ENCODE measurements around the gene RPS6KC1. TPM values are rescaled to one million over a fixed set of nuclear protein-coding genes. Genes with fewer than 3 reads are reported as not detected.
A peak's percentile ranks its signal among the peaks of the same experiment; 100 is the strongest.

The RPS6KC1 gene
- total RNA-seq, 6 donors from 2014 or later = 8.3 to 31.4 (median 15.1) TPM

DNA sequence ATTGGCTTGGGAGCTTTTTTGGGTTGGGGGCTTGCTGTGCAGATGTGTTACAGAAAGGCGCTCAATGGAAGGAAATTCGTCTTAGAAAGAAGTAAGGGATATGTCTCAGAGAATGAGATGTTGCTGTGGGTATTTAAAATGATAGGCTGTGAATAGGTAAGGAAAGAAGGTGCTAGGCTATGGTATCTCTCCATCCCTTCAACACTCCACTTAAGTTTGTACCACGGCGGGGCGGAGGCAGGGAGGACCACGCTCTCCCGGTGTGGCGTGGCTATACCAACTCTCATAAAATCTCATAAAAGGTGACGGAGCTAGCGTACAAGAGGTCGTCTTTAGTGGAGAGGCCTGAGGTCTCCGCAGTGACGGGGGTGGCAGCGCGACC is 305 bp upstream of the RPS6KC1 start:
- peaks cover 14 to 20% (median 19%) of the 10 kb centered on the region in 4 donors for H3K4me1 ChIP-seq
- TF ChIP-seq POLR2A (IDR thresholded peaks at IDR 0.05) = no peak
- no peak for TF ChIP-seq EP300 (IDR thresholded peaks at IDR 0.05)
- no peak for TF ChIP-seq POLR2AphosphoS5 (IDR thresholded peaks at IDR 0.05)
- TF ChIP-seq, protein P1, sequence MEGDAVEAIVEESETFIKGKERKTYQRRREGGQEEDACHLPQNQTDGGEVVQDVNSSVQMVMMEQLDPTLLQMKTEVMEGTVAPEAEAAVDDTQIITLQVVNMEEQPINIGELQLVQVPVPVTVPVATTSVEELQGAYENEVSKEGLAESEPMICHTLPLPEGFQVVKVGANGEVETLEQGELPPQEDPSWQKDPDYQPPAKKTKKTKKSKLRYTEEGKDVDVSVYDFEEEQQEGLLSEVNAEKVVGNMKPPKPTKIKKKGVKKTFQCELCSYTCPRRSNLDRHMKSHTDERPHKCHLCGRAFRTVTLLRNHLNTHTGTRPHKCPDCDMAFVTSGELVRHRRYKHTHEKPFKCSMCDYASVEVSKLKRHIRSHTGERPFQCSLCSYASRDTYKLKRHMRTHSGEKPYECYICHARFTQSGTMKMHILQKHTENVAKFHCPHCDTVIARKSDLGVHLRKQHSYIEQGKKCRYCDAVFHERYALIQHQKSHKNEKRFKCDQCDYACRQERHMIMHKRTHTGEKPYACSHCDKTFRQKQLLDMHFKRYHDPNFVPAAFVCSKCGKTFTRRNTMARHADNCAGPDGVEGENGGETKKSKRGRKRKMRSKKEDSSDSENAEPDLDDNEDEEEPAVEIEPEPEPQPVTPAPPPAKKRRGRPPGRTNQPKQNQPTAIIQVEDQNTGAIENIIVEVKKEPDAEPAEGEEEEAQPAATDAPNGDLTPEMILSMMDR (IDR thresholded peaks at IDR 0.05) = no peak
- ATAC-seq (ENCODE audit: low FRiP score in 2 of 2) = peak; percentile 58 to 61

DNA sequence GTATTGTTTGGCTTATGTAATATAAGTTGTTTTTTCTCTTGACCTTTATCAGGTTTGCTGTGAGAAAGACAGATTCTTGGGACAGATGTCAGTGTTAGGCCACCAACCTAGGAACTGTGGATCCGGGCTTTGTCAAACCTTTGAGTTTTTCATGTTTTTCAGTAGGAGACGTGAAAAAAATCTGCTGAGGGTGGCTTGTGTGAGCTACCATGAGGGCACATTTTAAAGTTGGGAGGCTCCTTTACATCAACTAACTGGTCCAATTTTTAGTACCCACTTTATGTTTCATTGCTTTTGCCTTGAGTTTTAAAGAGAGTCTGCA is 801 bp downstream of the RPS6KC1 start:
- Histone ChIP-seq H3K36me3 (no peaks in the 10 kb centered on the region), H3K4me3 (peak overlapping the region; percentile 80 to 92 (median 85)), H3K9me3 (no peaks in the 10 kb centered on the region), H3K4me1 (peaks cover 14 to 25% (median 20%) of the 10 kb centered on the region in 4 donors), H3K27me3 (no peaks in the 10 kb centered on the region), H3K27ac (peak overlapping the region in 3 of 4 donors; percentile 78 to 83 (median 80))
- no peak for DNase-seq
- no peak for ATAC-seq (ENCODE audit: low FRiP score in 2 of 2)
- 28 to 41% methylated on average over 2 of the region's 2 CpGs for WGBS, 2 donors
- TF ChIP-seq EP300 (IDR thresholded peaks at IDR 0.05) (no peak), POLR2A (IDR thresholded peaks at IDR 0.05) (no peak), POLR2AphosphoS5 (IDR thresholded peaks at IDR 0.05) (no peak)
- TF ChIP-seq, protein P1 (IDR thresholded peaks at IDR 0.05) = no peak

More for the DNA sequence above, 305 bp upstream of the RPS6KC1 start:
- peak overlapping the region; percentile 80 to 92 (median 85) for H3K4me3 ChIP-seq
- H3K36me3 ChIP-seq = no peaks in the 10 kb centered on the region
- peak overlapping the region; percentile 78 to 88 (median 82) for H3K27ac ChIP-seq
- no peaks in the 10 kb centered on the region for H3K9me3 ChIP-seq
- no peaks in the 10 kb centered on the region for H3K27me3 ChIP-seq
- 30 to 39% methylated on average over 15 of the region's 15 CpGs for WGBS, 2 donors
- DNase-seq = no peak

DNA sequence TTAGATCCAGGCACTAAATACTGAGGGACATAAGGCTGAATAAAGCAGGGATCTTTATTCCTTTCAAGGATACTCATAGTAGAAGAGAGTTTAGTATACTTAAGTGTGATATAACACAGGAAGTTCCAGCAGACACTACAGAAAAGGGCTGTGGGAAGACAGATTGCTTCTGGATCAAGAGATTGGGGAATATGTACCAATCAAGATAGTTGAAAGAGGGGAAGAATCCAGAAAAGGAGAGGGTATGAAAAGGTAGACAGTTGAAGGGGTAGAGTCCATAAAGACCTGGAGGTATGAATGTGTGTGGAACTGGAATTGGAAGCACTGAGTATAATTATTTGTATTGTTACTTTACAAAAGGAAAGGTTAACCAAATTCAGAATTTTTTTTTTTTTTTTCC is 2.4 kb downstream of the RPS6KC1 start:
- Histone ChIP-seq H3K36me3 (no peaks in the 10 kb centered on the region), H3K9me3 (no peaks in the 10 kb centered on the region), H3K4me1 (peaks cover 14 to 25% (median 20%) of the 10 kb centered on the region in 4 donors), H3K27ac (no peak overlapping the region), H3K27me3 (no peaks in the 10 kb centered on the region), H3K4me3 (no peak overlapping the region)
- no peak for DNase-seq
- TF ChIP-seq POLR2A (IDR thresholded peaks at IDR 0.05) (no peak), EP300 (IDR thresholded peaks at IDR 0.05) (no peak), POLR2AphosphoS5 (IDR thresholded peaks at IDR 0.05) (no peak)
- TF ChIP-seq, protein P1 (IDR thresholded peaks at IDR 0.05) = no peak
- ATAC-seq (ENCODE audit: low FRiP score in 2 of 2) = no peak

DNA sequence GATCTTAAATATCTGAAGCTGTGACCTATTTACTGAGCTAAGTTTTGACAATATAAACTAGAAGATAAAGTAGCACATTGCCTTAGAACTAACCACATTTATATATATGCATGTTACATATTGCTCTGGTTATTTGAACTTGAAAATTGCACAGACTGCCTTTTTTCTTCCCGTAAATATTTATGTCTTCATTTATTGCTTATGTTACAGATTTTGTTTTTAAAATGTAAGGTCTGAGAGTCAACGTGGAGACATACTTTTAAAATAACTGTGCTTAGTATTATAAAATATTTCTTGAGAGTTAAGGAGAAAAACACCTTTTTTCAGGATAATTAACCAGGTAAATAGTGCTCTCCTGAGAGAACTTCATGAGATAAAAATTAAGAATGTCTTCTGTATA is 3.1 kb downstream of the RPS6KC1 start:
- no peaks in the 10 kb centered on the region for H3K27me3 ChIP-seq
- TF ChIP-seq POLR2AphosphoS5 (IDR thresholded peaks at IDR 0.05) = no peak
- no peak for TF ChIP-seq EP300 (IDR thresholded peaks at IDR 0.05)
- TF ChIP-seq, protein P1 (IDR thresholded peaks at IDR 0.05) = no peak
- TF ChIP-seq POLR2A (IDR thresholded peaks at IDR 0.05) = no peak
- H3K36me3 ChIP-seq = no peaks in the 10 kb centered on the region
- WGBS, 2 donors = 76 to 84% methylated on average over 2 of the region's 2 CpGs
- DNase-seq = no peak
- no peak for ATAC-seq (ENCODE audit: low FRiP score in 2 of 2)
- H3K27ac ChIP-seq = no peak overlapping the region
- H3K9me3 ChIP-seq = no peaks in the 10 kb centered on the region
- H3K4me1 ChIP-seq = peaks cover 14 to 25% (median 20%) of the 10 kb centered on the region in 4 donors
- no peak overlapping the region for H3K4me3 ChIP-seq

DNA sequence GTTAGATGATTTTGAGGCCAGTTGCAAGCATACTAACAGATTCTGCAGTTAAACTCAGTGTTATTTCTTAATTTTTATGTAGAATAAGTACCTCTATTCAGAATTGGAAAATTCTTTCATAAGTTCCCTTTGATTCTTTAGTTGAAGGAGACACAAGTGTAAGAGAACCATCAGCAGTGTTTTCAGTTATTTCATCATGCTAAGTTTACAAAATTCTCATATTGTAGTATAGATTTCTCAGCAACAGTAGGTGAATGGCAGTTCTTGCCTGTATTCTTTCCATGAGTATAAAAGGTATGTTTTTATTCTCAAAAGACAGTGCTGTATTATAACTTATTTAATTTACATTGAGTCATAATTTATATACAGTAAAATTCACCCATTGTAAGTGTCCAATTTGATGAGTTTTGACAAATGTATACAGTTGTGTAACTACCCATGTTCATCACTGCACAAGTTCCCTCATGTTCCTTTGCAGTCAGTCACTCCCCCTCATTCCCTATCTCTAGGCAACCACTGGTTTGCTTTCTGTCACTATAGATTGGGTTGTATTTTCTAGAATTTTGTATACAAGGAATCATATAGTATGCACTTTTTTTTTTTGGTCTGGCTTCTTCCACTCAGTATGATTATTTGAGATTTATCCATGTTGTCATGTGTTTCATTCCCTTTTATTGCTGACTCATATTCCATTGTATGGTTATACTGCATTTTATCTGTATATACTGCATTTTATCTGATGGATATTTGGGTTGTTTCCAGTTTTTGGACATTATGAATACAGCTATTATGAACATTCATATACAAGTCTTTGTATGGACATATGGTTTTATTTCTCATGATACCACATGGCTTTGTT is 3.9 kb downstream of the RPS6KC1 start:
- TF ChIP-seq POLR2A (IDR thresholded peaks at IDR 0.05) = no peak
- no peak for TF ChIP-seq POLR2AphosphoS5 (IDR thresholded peaks at IDR 0.05)
- no peak for TF ChIP-seq EP300 (IDR thresholded peaks at IDR 0.05)
- TF ChIP-seq, protein P1 (IDR thresholded peaks at IDR 0.05) = no peak
- Histone ChIP-seq H3K36me3 (no peaks in the 10 kb centered on the region), H3K27ac (no peak overlapping the region), H3K4me3 (no peak overlapping the region), H3K27me3 (no peaks in the 10 kb centered on the region), H3K9me3 (no peaks in the 10 kb centered on the region), H3K4me1 (peaks cover 14 to 25% (median 20%) of the 10 kb centered on the region in 4 donors)
- no peak for ATAC-seq (ENCODE audit: low FRiP score in 2 of 2)
- no peak for DNase-seq

Measured in upper lobe of left lung (tissue), 6 donors.